ENCODE results near the gene FOXO1. TPM values are rescaled to one million over a fixed set of nuclear protein-coding genes. Genes with fewer than 3 reads are reported as not detected.

The FOXO1 gene
- total RNA-seq, 1 donor from 2014 or later = 50.4 TPM

- no peak overlapping the region for H3K27ac Mint-ChIP-seq
- CTCF ChIA-PET = interaction anchor here (0.9 to 8.0 kb wide), 7 partner anchors 8 to 995 kb away, joined by 3 to 130 read pairs (median 25); no protein-coding TSS in a partner anchor
Measured at GRCh38 chr13:40680659-40681323, 14.3 kb upstream of the FOXO1 start.

GRCh38 chr13:40679480-40679985 is 13.1 kb upstream of the FOXO1 start:
- Mint-ChIP-seq H3K4me3 (no peak overlapping the region), H3K9me3 (no peaks in the 10 kb centered on the region), H3K27me3 (no peaks in the 10 kb centered on the region), H3K36me3 (ENCODE audit: low read depth) (no peaks in the 10 kb centered on the region), H3K4me1 (peaks cover 24% of the 10 kb centered on the region), H3K27ac (no peak overlapping the region)
- ChIA-PET POLR2A (no interaction called here), CTCF (interaction anchor here (2.0 to 8.0 kb wide), 4 partner anchors 11 to 994 kb away, joined by 4 to 130 read pairs (median 88); no protein-coding TSS in a partner anchor)
- intact Hi-C loops (cut with micrococcal nuclease) = no loop called here
- DNase-seq = no peak
- no peak for ATAC-seq (ENCODE audit: low read depth)
- no peak for TF ChIP-seq CTCF (IDR thresholded peaks at IDR 0.05)

More at GRCh38 chr13:40680659-40681323, 14.3 kb upstream of the FOXO1 start:
- H3K27me3 Mint-ChIP-seq = no peaks in the 10 kb centered on the region
- H3K9me3 Mint-ChIP-seq = no peaks in the 10 kb centered on the region
- DNase-seq = no peak
- POLR2A ChIA-PET = interaction anchor here (0.7 to 1.9 kb wide), 2 partner anchors 15 to 17 kb away, joined by 3 to 6 read pairs; no protein-coding TSS in a partner anchor
- H3K36me3 Mint-ChIP-seq (ENCODE audit: low read depth) = no peaks in the 10 kb centered on the region
- no peak for TF ChIP-seq CTCF (IDR thresholded peaks at IDR 0.05)
- no peak for ATAC-seq (ENCODE audit: low read depth)
- H3K4me3 Mint-ChIP-seq = no peak overlapping the region
- peaks cover 24% of the 10 kb centered on the region for H3K4me1 Mint-ChIP-seq
- intact Hi-C loops (cut with micrococcal nuclease) = loop anchor here (5.0 kb wide), 2 partner anchors 903 to 1068 kb away; no protein-coding TSS in a partner anchor

DNA sequence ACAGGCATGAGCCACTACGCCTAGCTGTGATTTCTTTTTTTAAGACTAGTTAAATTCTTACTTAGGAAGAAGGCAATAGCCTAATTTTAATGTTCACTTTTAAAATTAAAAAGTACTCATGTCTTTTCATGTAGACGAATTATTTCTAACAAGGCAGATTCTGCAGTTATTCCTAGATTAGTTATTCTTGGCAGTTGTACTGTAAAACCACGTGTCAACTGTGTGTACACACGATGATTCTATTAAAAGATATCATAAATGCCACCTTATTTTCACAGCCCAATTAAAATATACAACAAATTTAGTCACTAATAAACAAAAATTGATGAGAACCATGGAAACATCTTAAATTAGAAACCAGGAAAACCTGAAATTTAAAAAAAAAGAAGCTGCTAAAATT is 10.6 kb upstream of the FOXO1 start:
- DNase-seq (no peak), ATAC-seq (ENCODE audit: low read depth) (no peak)
- H3K4me1 Mint-ChIP-seq = peaks cover 25% of the 10 kb centered on the region
- ChIA-PET POLR2A (no interaction called here), CTCF (interaction anchor here (1.5 kb wide), 1 partner anchor 9 kb away, joined by 7 read pairs; no protein-coding TSS in a partner anchor)
- no peaks in the 10 kb centered on the region for H3K36me3 Mint-ChIP-seq (ENCODE audit: low read depth)
- intact Hi-C loops (cut with micrococcal nuclease) = no loop called here
- H3K9me3 Mint-ChIP-seq = no peaks in the 10 kb centered on the region
- no peaks in the 10 kb centered on the region for H3K27me3 Mint-ChIP-seq
- H3K4me3 Mint-ChIP-seq = no peak overlapping the region
- no peak overlapping the region for H3K27ac Mint-ChIP-seq
- TF ChIP-seq CTCF (IDR thresholded peaks at IDR 0.05) = no peak

DNA sequence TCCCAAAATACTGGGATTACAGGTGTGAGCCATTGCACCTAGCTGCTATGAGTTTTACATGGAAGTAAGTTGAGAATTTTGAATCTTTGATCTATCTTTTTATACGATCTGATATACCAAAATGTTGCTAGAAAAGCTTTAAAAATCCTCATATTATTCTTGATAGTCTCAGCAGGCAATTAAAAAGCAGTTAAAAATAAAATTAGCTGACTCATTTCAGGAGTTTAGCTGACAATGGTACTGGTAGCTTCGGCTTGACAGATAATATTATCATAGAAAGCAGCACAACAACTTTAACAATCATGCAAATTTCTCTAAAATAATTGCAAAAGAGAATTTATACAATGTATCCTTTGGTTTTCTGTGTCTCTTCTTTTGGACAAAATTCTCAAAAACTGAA is 9.6 kb upstream of the FOXO1 start:
- Mint-ChIP-seq H3K4me3 (no peak overlapping the region), H3K4me1 (peaks cover 19% of the 10 kb centered on the region), H3K27me3 (no peaks in the 10 kb centered on the region), H3K9me3 (no peaks in the 10 kb centered on the region), H3K36me3 (ENCODE audit: low read depth) (no peaks in the 10 kb centered on the region), H3K27ac (no peak overlapping the region)
- ATAC-seq (ENCODE audit: low read depth) (no peak), DNase-seq (no peak)
- CTCF ChIA-PET = interaction anchor here (0.7 to 1.3 kb wide), 3 partner anchors 606 to 734 kb away, joined by 3 to 4 read pairs (median 3); no protein-coding TSS in a partner anchor
- intact Hi-C loops (cut with micrococcal nuclease) = no loop called here
- no peak for TF ChIP-seq CTCF (IDR thresholded peaks at IDR 0.05)
- POLR2A ChIA-PET = interaction anchor here (0.6 kb wide), 1 partner anchor 326 kb away, joined by 5 read pairs; no protein-coding TSS in a partner anchor

GRCh38 chr13:40673414-40673813 is 7.0 kb upstream of the FOXO1 start:
- CTCF ChIA-PET = interaction anchor here (1.5 kb wide), 2 partner anchors 9 to 604 kb away, joined by 5 to 7 read pairs; no protein-coding TSS in a partner anchor

More at GRCh38 chr13:40673414-40673813, 7.0 kb upstream of the FOXO1 start:
- POLR2A ChIA-PET = interaction anchor here (0.7 kb wide), 1 partner anchor 398 kb away, joined by 4 read pairs; no protein-coding TSS in a partner anchor
- DNase-seq = no peak
- peaks cover 14% of the 10 kb centered on the region for H3K4me1 Mint-ChIP-seq
- TF ChIP-seq CTCF (IDR thresholded peaks at IDR 0.05) = no peak
- no peak for ATAC-seq (ENCODE audit: low read depth)
- H3K4me3 Mint-ChIP-seq = no peak overlapping the region
- H3K36me3 Mint-ChIP-seq (ENCODE audit: low read depth) = no peaks in the 10 kb centered on the region
- intact Hi-C loops (cut with micrococcal nuclease) = no loop called here
- no peaks in the 10 kb centered on the region for H3K9me3 Mint-ChIP-seq
- H3K27me3 Mint-ChIP-seq = no peaks in the 10 kb centered on the region
- H3K27ac Mint-ChIP-seq = no peak overlapping the region
